T47D (cell line): ENCODE measurements around the gene ADGRF5.
A peak's percentile ranks its signal among the peaks of the same experiment; 100 is the strongest.

Source experiments
- DNase-seq, 2 experiments: peaks; one replicate each; pipeline versions ENCODE4 v3.0.0 to v3.0.0-alpha.2; 2011 to 2012; ENCODE audit warnings: low read depth in 1 of 2, low spot score in 1 of 2
- JUND ChIP-seq: IDR thresholded peaks from 2 replicates; pipeline ENCODE4 v1.6.1; 2012; ENCODE audit warnings: low read depth
- in situ Hi-C: cut with HindIII; loops from 2 replicates; pipeline ENCODE4 v1.10.0; 2016; ENCODE audit warnings: low sequenced_read_pairs, low pct_unique_long_range_greater_than_20kb

The ADGRF5 gene

DNA sequence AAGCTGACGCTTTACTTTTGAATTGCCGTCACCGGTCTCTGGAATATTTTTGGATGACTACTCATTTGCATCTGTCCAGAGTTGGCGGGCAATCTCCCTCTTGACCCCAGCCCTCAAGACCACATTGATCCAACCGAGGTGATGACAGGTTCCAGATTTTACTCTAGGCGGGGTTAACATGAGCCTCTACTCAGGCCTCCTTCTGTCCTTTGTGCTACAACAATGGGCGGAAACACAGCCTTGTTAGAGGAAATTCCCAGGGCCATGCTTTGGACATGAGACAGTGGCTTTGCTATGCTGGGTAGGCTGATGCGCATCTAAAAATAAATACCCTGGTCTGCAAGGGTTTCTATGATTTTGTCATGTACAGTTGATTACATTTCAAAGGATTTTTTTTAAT, 27.0 kb upstream of the ADGRF5 start:
- no peak for TF ChIP-seq JUND
- in situ Hi-C loops: no loop called here
- DNase-seq: no peak

DNA sequence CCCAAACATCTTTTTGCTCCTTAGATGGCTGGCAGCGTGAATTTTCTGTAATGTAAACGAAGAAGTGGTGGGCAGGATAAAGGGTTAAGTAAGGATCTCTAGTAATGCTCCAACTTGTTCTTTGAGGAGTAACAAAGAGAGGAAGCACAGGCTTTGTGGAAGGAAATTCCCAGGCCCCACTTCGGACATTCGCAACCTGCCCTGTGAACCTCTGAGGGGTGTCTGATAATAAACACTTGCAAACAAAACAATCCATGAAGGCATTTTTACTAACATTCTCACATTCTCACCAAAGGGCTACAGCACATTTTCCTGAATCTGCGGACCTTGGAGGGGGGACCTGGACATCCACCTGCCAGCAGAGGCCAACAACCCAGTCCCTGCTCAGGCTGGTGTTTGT, 25.8 kb upstream of the ADGRF5 start:
- in situ Hi-C loops: no loop called here
- TF ChIP-seq JUND: no peak
- no peak for DNase-seq

DNA sequence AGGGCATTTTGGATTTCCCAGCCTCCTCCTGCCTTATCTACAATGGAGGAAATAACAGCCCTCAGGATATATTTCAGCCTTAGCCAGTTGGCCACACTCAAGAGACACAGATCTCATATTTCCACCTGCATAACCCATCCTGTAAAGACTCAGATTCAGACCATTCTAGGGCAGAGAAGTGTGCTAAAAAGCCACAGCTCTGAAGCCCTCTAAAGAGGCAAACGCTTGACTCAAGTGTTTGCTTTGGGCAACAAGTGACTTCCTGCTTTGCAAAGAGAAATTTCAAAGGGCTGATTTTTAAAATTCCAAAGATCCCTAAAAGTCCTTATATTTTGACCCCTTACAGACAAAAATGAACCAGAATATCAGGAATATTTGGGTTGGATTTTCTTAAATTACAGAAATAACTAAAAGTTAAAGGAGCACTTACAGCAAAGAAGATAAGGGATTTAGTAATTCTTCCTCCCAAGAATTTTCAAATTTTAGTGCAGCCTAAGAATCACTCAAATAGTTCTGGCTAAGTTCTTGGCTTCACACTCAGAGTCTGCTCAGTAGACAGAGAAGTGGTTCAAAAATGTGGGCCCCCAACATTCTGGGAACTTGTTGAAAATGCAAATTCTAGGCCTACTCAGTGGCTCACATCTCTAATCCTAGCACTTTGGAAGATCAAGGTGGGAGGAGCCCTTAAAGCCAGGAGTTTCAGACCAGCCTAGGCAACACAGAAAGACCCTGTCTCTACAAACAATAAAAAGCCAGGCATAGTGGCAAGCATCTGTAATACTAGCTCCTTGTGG, 18.9 kb upstream of the ADGRF5 start:
- no peak for DNase-seq
- no peak for TF ChIP-seq JUND
- in situ Hi-C loops: no loop called here

DNA sequence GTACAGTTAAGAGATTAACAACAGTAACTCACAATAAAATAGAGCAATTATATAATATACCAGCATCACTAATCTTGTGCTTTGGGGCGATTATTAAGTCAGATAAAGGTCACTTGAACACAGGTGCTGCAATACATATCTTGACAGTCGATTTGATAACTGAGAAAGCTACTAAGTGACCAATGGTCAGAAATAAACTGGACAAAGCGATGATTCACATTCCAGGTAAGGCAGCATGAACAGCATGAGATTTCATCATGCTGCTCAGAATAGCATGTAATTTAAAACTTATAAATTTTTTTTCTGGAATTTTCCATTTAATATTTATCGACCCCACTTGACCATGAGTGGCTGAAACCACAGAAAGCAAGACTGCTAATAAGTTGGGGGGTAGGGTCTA, 15.9 kb upstream of the ADGRF5 start:
- no peak for TF ChIP-seq JUND
- no peak for DNase-seq
- in situ Hi-C loops: no loop called here

DNA sequence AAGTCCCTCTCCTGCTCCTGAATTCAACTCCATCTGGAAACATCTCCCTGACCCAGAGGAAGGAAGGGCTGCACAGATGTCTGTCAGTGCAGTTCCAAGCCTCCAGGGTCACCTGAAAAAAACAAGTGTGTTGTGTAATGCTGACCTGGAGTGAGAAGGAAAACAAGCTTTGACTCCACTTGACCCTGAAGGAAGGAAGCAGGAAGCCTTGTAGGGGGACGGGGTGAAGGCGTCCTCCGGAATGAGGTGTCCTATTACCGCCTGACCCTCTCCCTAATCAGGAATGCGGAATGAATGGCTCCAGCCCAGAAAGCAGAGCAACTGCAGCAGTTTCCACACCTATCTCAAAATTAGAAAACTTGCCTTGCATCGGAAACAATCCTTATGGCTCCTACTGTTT, 13.9 kb upstream of the ADGRF5 start:
- in situ Hi-C loops: no loop called here
- DNase-seq: no peak
- no peak for TF ChIP-seq JUND

DNA sequence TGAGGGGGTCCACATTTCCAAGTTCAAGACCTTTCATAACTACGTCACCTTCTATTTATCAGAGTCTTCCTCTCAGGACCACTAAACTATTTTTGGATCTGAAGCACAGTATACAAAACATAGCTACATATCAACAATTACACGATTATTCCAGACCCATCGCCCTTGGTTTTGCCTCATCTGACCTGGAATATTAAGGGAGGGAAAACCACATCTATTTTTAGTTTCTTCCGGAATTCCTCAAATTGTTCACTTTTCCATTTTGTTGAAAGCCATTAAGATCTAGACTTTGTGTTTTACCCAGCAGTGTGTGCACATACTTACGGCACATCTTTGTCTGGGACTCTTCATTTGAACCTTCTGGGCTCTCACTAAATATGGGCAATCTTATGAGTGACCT, 12.0 kb upstream of the ADGRF5 start:
- no peak for DNase-seq
- in situ Hi-C loops: no loop called here
- no peak for TF ChIP-seq JUND

DNA sequence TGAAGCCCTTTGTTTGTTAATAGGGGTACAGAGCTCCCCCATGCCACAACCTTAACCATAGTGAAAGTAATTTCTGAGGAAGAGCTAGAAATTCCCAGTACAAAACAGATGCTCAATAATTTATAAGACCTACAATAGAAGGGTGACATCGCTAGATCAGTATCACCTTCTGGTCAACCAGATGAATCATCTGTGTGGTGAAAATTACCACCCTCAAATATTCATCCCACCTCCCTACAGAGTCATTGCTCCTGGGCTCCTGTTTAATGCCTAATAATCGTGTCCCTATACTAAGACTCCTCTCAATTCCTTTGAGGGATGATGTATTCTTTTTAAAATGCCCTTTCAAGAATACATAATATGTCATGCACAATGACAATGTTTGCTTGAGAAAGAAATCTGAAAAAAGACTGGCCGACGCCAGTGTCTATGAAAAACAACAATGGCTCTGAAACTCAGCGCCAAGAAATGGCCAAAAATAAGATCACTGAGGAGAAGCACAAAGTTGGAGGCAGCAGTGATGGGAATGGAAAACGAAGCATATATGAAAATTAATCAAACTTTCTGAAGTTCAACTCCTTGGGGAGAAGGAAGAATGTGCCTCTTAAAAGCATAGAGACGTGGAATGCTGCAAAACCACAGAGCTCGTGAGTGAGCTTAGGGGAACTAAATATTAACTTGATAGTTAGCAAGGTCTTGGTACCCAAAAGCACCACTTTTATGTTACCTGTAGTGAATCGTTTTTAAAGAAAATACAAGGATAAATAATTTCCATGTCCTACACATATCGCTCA, 11.0 kb upstream of the ADGRF5 start:
- no peak for DNase-seq
- in situ Hi-C loops: no loop called here
- TF ChIP-seq JUND: no peak

DNA sequence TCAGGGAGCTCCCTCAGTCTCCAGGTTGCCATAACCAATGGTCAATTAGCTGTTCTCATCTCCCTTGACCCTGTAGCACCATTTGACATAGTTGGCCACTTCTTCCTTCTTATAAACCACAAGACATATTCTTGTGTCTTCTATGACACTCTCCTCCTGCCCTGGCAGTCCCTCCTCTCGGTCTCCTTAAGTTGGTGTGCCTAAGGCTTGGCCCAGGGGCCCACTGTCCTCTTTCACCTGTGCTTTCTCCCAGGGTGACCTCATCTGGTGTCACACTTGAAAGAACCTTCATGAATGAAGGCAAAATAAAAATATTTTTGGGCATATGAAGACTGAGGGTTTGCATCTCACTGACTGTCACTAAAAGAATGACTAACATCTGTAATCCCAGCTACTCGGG, 9.7 kb upstream of the ADGRF5 start:
- TF ChIP-seq JUND: no peak
- no peak for DNase-seq
- in situ Hi-C loops: no loop called here

DNA sequence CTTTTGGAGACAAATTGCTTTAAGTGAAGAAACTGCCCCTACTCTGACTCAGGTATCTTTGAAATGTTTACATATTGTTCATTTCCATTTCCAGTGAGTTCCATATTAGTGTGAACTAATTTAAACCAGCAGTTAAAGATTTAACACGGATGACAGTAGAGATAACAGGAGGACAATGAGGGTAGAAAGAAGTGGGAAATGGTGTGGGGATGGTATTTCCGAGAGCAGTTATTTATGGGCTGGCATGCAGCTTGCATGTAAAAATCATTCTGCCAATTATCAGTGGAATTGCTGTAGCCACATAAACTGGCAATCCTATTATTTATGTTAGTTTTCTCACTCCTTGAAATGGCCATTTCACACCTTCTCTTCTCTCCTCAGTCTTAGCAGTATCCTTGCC, 8.6 kb upstream of the ADGRF5 start:
- DNase-seq: no peak
- in situ Hi-C loops: no loop called here
- no peak for TF ChIP-seq JUND

DNA sequence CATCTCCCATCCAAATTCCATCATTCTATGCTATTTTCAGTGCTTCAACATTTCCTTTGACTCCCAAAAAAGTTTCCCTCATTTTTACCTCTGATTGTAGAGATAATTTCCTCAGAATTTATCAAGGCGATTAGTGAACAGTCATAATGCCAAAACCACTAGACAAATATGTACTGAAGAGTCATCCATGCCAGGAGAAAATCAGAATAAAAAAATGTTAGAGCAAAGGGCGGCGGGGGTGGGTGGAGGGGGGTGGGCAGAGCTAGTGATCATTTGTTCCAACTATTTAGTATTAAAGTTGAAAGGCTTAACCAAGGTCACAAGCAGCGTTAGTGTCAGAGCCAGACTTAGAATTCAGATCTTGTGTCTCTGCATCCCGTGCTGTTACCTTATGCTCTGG, 5.3 kb upstream of the ADGRF5 start:
- in situ Hi-C loops: no loop called here
- no peak for TF ChIP-seq JUND
- DNase-seq: no peak

DNA sequence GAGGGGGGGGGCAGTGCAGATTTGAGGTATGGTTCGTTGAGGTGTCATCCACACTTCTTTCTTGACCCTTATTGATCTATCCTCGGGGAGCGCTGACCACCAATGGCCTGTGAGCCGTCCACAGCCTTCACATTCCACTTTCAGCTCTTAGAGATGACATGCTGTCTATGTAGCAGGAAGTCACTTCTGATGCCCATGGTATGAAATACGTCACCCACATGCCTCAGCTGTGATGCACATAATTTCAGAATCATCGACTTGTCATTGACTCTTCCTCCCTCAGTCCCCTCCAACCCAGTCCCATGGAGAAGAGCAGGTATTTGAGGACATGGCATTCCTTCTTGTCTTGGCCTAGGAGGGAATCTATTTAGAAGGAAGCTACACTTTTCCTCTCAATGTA, 4.7 kb upstream of the ADGRF5 start:
- TF ChIP-seq JUND: no peak
- in situ Hi-C loops: no loop called here
- DNase-seq: no peak

DNA sequence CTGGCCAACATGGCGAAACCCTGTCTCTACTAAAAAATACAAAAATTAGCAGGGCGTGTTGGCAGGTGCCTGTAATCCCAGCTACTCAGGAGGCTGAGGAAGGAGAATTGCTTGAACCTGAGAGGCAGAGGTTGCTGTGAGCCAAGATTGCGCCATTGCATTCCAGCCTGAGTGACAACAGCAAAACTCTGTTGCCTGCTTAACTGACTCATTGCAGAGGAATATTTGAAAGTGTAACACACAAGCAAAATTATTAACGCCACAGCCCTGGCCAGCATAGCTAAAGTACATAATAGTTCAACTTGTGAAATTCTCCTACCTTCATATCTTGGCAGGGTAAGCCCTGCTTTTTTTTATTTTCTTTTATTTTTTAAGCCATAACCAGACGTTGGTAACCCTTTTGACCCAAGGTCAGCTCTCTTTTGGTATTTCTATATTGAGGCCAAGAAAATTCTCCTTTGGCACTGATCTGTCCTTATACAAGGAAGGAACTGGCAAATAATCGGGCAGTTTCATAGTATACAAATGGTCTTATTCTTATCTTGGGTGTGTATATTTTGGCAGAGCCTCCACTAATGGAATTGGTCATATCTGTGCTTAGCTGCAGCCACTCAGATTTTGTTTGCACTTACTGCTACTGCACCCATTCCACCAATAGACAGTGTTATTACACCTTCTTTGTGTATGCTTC, 4.0 kb upstream of the ADGRF5 start:
- in situ Hi-C loops: no loop called here
- peak in 1 of 2 experiments; percentile 13 for DNase-seq
- TF ChIP-seq JUND: no peak

DNA sequence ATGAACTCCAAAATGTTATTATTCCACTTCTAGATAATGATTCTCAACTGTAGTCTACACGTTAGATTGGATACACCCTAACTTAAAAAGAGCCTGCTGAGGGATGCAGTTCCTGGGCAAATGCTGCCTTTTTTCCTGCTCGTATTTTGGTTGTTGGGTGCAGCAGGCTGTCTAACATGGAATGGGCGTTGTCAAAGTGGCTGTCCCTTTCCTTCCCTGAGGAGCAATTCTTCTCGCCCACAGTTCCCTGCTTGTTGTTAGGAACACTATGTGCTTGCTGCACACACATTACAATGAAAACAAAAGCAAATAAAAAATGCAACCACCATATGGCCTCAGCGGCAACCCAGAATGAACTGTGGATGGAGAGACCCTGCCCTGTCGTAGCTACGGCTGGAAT, 1.7 kb upstream of the ADGRF5 start:
- no peak for TF ChIP-seq JUND
- in situ Hi-C loops: no loop called here

DNA sequence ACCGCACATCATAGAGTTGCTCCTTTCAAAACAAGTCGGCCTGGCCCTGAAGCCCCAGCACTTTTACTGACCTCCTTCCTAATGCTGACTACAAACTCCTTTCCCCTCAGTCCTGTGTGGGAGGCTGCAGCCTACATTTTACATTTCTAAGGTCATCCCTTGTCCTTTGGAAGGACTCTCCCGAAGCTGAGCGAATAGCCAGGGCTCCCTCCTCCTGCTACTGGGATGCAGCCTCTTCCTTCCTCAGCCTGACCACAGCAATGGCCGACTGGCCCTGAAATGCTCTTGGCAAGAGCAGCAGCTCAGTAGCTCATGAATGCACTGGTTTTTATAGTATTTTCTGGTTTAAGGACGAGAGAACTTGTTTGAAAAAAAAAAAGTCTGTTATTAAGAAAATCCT, 679 bp downstream of the ADGRF5 start:
- no peak for DNase-seq
- in situ Hi-C loops: no loop called here
- no peak for TF ChIP-seq JUND

More for the DNA sequence above, 1.7 kb upstream of the ADGRF5 start:
- DNase-seq: no peak
